Right cardiac atrium (tissue), 5 donors: Measurements from ENCODE around the gene SLC2A5. TPM values are rescaled to one million over a fixed set of nuclear protein-coding genes. Genes with fewer than 3 reads are reported as not detected.
"Not testable (repeated sequence)": the region's sequence is repeated elsewhere in the genome, so short reads cannot be mapped to it uniquely, and the experiment has no call there.

ENCODE experiments used
- ATAC-seq, 2 donors: fragments of 200-7000 bp; cut with Tn5 transposase; one replicate each; pipeline versions ENCODE4 v1.8.0 to v1.9.1; 2020; ENCODE audit warnings: moderate library complexity in 2 of 2, mild to moderate bottlenecking in 1 of 2
- DNase-seq, 3 donors: peaks; one replicate each; pipeline ENCODE4 v3.0.0-alpha.2; 2020
- H3K27ac ChIP-seq: one replicate; pipeline ENCODE4 v1.5.1; 2013; ENCODE audit warnings: mild to moderate bottlenecking, low read length, control low read depth, moderate library complexity
- H3K27me3 ChIP-seq: one replicate; pipeline ENCODE4 v1.6.1; 2013; ENCODE audit not compliant: control insufficient read depth, insufficient read depth
- H3K4me1 ChIP-seq: one replicate; pipeline ENCODE4 v1.6.1; 2013; ENCODE audit warnings: low read length; ENCODE audit not compliant: control insufficient read depth, insufficient read depth
- H3K4me3 ChIP-seq: one replicate; pipeline ENCODE4 v1.5.1; 2013; ENCODE audit warnings: low read length, control low read depth
- H3K9me3 ChIP-seq: one replicate; pipeline ENCODE4 v1.6.1; 2013; ENCODE audit warnings: low read length; ENCODE audit not compliant: control insufficient read depth
- WGBS: extraction: QIAGEN DNeasy Blood & Tissue Kit; methylation state at CpG from one replicate; pipeline ENCODE4 v1.1.7; 2013; 5-methylcytosine and 5-hydroxymethylcytosine counted together
- intact Hi-C, 4 donors: fragments of 100-400 bp; cut with DNase I; formaldehyde crosslinking; loops; one replicate each; pipeline versions ENCODE4 v1.11.0 to v1.14.0; 2022 to 2023
- polyA plus RNA-seq: library from polyadenylated mRNA; stranded (reverse); fragments of 200-250 nt; gene quantifications from one replicate; pipeline ENCODE4 v1.2.3, GENCODE V29; 2013
- total RNA-seq, 4 donors: library from RNA; stranded (reverse); fragmentation: NEBNext Ultra II Directional; extraction: Animal tissue kit (Norgen Biotek cat#: 25700); gene quantifications; one replicate each; pipeline ENCODE4 v1.2.1, GENCODE V29; 2021
- donor health status: healthy with polysubstance abuse.
- donor health status: DM: no; HTN: yes; CAD: no.
- donor health status: DM: no; HTN: no; CAD: no.
- donor health status: DM: no; HTN: yes; CAD: no; lungs with severe emphysema.
- donor health status: DM: yes; HTN: yes; CAD: no.

SLC2A5 gene
- total and polyA plus RNA-seq, 5 donors: 0.93 to 3.6 (median 2.6) TPM

DNA sequence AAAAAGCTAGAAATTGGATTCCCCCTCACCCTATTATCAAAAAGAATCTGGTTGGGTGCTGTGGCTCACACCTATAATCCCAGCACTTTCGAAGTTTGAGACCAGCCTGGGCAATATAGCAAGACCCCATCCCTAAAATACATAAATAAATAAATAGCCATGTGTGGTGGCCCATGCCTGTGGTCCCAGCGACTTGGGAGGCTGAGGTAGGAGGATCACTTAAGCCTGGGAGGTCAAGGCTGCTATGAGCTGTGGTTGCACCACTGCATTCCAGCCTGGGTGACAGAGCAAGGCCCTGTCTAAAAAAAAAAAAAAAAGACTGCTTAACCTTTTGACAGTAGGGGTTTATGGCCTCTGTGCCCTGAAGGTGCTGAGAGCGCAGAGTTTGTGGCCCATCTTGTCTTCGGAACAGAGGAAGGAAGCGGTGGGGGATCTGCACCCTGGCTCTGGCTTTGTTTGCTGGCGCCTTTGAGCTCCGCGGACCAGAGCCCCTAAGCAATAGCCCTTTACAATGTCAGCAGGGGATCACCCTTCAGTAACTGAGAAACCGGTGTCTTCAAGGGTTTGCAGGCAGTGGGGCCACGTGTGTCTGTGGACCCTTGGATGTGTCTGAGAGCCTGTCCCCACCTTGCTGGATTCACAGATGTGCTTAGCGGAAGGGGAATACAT lies 65.3 kb downstream of the SLC2A5 start:
- Histone ChIP-seq H3K4me1 (no peaks in the 10 kb centered on the region), H3K9me3 (no peaks in the 10 kb centered on the region), H3K27ac (no peak overlapping the region), H3K4me3 (no peak overlapping the region), H3K27me3 (no peaks in the 10 kb centered on the region)
- ATAC-seq (no peak), DNase-seq (no peak)
- WGBS: 81% methylated on average over 11 of the region's 11 CpGs
- intact Hi-C loops: loop anchor here in 2 of 4 donors (5.0 to 10.0 kb wide), 2 partner anchors 82 to 101 kb away; no protein-coding TSS in a partner anchor

GRCh38 chr1:9002215-9002560 lies 67.2 kb downstream of the SLC2A5 start:
- not testable (repeated sequence) for DNase-seq, H3K4me3 ChIP-seq, ATAC-seq, H3K9me3 ChIP-seq, H3K27me3 ChIP-seq, H3K4me1 ChIP-seq, H3K27ac ChIP-seq
- intact Hi-C loops: loop anchor here in 2 of 4 donors (5.0 to 10.0 kb wide), 2 partner anchors 80 to 103 kb away; no protein-coding TSS in a partner anchor
- WGBS: 79% methylated on average over 11 of the region's 11 CpGs

- not testable (repeated sequence) for DNase-seq, H3K9me3 ChIP-seq, ATAC-seq, H3K4me3 ChIP-seq, H3K4me1 ChIP-seq, H3K27ac ChIP-seq, H3K27me3 ChIP-seq
- intact Hi-C loops: loop anchor here in 2 of 4 donors (5.0 to 10.0 kb wide), 2 partner anchors 79 to 103 kb away; no protein-coding TSS in a partner anchor
- 89% methylated on average over 13 of the region's 13 CpGs for WGBS
Observed at GRCh38 chr1:9001534-9002214, 67.8 kb downstream of the SLC2A5 start.

DNA sequence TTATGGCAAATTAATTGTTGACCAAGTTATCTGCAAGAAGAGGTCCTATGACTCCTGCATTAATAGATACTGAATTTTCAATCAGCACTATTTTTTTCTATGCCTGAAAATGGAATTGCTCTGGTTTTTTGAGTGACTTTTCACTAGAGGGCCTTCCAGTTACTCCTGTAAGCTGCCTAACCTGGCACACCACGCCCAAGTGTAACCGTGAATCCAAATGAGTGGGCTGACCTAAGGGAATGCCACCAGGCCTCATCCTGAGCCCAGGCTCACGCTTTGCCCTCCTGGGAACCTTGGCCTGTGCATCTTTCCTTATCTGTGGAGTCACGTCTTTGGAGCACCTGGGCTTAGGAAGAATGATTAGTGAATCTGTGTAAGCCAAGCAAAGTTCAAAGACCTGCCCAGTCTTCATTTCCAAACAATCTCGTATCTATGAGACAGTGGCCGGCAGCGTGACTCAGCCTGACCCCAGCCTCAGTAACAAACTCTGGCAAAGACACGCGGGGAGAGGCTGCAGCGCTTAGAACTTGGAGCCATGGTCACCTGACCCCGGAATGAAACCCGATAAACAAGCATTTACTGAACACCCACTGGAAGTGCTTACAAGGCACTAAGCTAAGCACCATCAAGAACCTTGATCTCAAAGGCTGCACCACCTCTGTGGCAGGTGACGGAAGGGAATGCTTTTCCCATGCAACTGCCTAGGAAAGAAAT lies 75.3 kb downstream of the SLC2A5 start:
- DNase-seq, H3K4me1 ChIP-seq, H3K27me3 ChIP-seq, intact Hi-C loops, H3K9me3 ChIP-seq, ATAC-seq, H3K4me3 ChIP-seq, H3K27ac ChIP-seq: not testable (repeated sequence)
- 78% methylated on average over 12 of the region's 13 CpGs for WGBS

DNA sequence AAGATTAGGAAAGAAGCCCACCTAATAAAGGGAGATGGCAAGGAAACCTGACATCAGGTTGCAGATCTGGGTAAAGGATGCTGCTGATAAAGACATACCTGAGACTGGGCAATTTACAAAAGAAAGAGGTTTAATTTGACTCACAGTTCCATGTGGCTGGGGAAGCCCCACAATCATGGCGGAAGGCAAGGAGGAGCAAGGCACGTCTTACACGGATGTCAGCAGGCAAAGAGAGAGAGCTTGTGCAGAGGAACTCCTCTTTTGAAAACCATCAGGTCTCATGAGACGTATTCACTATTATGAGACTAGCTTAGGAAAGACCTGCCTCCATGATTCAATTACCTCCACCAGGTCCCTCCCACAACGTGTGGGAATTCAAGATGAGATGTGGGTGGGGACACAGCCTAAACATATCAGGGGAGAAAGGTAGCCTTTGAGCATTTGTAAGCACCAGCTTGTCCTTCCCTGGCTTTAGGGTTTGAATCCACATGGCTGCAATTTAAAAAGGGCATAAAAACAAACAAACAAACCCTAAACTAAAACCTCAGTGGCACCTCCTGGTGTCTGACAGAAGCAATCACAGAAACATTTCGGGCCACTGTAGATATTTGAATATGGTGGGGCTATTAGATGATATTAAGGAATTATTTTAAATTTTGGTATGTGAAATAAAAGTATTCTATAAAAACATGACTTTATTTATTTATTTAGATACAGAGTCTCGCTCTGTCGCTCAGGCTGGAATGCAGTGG lies 76.3 kb downstream of the SLC2A5 start:
- no peak for DNase-seq
- no peak for ATAC-seq
- intact Hi-C loops: no loop called here
- Histone ChIP-seq H3K9me3 (no peaks in the 10 kb centered on the region), H3K4me3 (no peak overlapping the region), H3K4me1 (no peaks in the 10 kb centered on the region), H3K27ac (no peak overlapping the region), H3K27me3 (no peaks in the 10 kb centered on the region)
- 90% methylated on average over 8 of the region's 8 CpGs for WGBS

DNA sequence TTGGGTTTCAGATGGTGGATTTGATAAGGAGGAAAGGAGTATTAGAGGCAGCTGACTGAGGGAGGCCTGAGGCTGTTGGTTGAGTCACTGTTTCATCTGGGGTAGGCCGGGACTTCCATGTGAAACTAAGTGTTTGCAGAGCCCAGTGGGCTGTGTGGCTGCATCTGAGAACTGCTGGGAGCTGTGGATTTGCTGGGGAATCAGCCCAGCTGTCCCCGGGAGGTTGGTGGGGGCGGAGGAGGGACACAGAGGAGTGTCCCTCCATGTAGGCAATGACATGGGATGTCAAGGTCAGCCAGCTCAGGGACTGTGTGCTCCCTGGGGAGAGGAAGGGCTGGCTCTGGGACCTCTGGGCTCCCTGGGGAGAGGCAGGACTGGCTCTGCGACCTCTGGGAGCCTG lies 79.6 kb downstream of the SLC2A5 start:
- 77% methylated on average over 4 of the region's 4 CpGs for WGBS
- DNase-seq: no peak
- H3K27ac ChIP-seq: no peak overlapping the region
- ATAC-seq: no peak
- H3K9me3 ChIP-seq: no peaks in the 10 kb centered on the region
- no peaks in the 10 kb centered on the region for H3K4me1 ChIP-seq
- intact Hi-C loops: loop anchor here in 3 of 4 donors (2.0 to 5.0 kb wide), 2 partner anchors 68 to 71 kb away; no protein-coding TSS in a partner anchor
- no peaks in the 10 kb centered on the region for H3K27me3 ChIP-seq
- H3K4me3 ChIP-seq: no peak overlapping the region

GRCh38 chr1:8989061-8989460 lies 80.4 kb downstream of the SLC2A5 start:
- Histone ChIP-seq H3K4me1 (no peaks in the 10 kb centered on the region), H3K27me3 (no peaks in the 10 kb centered on the region), H3K4me3 (no peak overlapping the region), H3K27ac (no peak overlapping the region), H3K9me3 (no peaks in the 10 kb centered on the region)
- WGBS: 93% methylated on average over 11 of the region's 11 CpGs
- intact Hi-C loops: loop anchor here in 3 of 4 donors (2.0 to 5.0 kb wide), 2 partner anchors 67 to 70 kb away; no protein-coding TSS in a partner anchor
- DNase-seq (peak in 1 of 3 donors; percentile 48), ATAC-seq (no peak)

- ATAC-seq: no peak
- Histone ChIP-seq H3K9me3 (no peaks in the 10 kb centered on the region), H3K4me3 (no peak overlapping the region), H3K4me1 (no peaks in the 10 kb centered on the region), H3K27ac (no peak overlapping the region), H3K27me3 (no peaks in the 10 kb centered on the region)
- intact Hi-C loops: loop anchor here in 3 of 4 donors (2.0 to 5.0 kb wide), 2 partner anchors 66 to 70 kb away; no protein-coding TSS in a partner anchor
- no peak for DNase-seq
- 46% methylated on average over 13 of the region's 13 CpGs for WGBS
Observed at GRCh38 chr1:8988618-8988967, 80.8 kb downstream of the SLC2A5 start.

- peak; percentile 66 to 72 for ATAC-seq
- intact Hi-C loops: loop anchor here (2.0 to 5.0 kb wide), 2 partner anchors 66 to 69 kb away; no protein-coding TSS in a partner anchor
- no peak overlapping the region for H3K4me3 ChIP-seq
- DNase-seq: peak; percentile 47 to 83 (median 82)
- 26% methylated on average over 9 of the region's 9 CpGs for WGBS
- no peak overlapping the region for H3K27ac ChIP-seq
- H3K4me1 ChIP-seq: no peaks in the 10 kb centered on the region
- no peaks in the 10 kb centered on the region for H3K27me3 ChIP-seq
- H3K9me3 ChIP-seq: no peaks in the 10 kb centered on the region
Observed at GRCh38 chr1:8987881-8988617, 81.4 kb downstream of the SLC2A5 start.

GRCh38 chr1:8986814-8987190 lies 82.6 kb downstream of the SLC2A5 start:
- no peak for ATAC-seq
- no peak overlapping the region for H3K27ac ChIP-seq
- no peak overlapping the region for H3K4me3 ChIP-seq
- intact Hi-C loops: loop anchor here in 3 of 4 donors (2.0 to 5.0 kb wide), 2 partner anchors 65 to 68 kb away; no protein-coding TSS in a partner anchor
- 88% methylated on average over 10 of the region's 10 CpGs for WGBS
- H3K9me3 ChIP-seq: no peaks in the 10 kb centered on the region
- H3K27me3 ChIP-seq: no peaks in the 10 kb centered on the region
- no peak for DNase-seq
- no peaks in the 10 kb centered on the region for H3K4me1 ChIP-seq
